ENCODE measurements around the gene KDM4B.

The KDM4B gene

GRCh38 chr19:5013761-5014160, 44.8 kb downstream of the KDM4B start:
- no peak for DNase-seq

GRCh38 chr19:5014941-5015340, 46.0 kb downstream of the KDM4B start:
- DNase-seq, result no peak

GRCh38 chr19:5016268-5016667, 47.4 kb downstream of the KDM4B start:
- no peak for DNase-seq

GRCh38 chr19:5016781-5017180, 47.9 kb downstream of the KDM4B start:
- no peak for DNase-seq

- DNase-seq, result no peak
Measured at GRCh38 chr19:5017235-5017634, 48.3 kb downstream of the KDM4B start.

GRCh38 chr19:5018224-5019015, 49.5 kb downstream of the KDM4B start:
- DNase-seq, result peak; percentile 66

GRCh38 chr19:5020368-5020767, 51.5 kb downstream of the KDM4B start:
- no peak for DNase-seq

GRCh38 chr19:5021046-5021445, 52.1 kb downstream of the KDM4B start:
- DNase-seq, result no peak

- DNase-seq, result no peak
Measured at GRCh38 chr19:5022066-5022860, 53.4 kb downstream of the KDM4B start.

- DNase-seq, result no peak
Measured at GRCh38 chr19:5023128-5023571, 54.2 kb downstream of the KDM4B start.

GRCh38 chr19:5024282-5024681, 55.4 kb downstream of the KDM4B start:
- DNase-seq, result no peak

- no peak for DNase-seq
Measured at GRCh38 chr19:5025027-5025426, 56.1 kb downstream of the KDM4B start.

- DNase-seq, result no peak
Measured at GRCh38 chr19:5026706-5027273, 57.9 kb downstream of the KDM4B start.

- DNase-seq, result no peak
Measured at GRCh38 chr19:5028229-5028886, 59.4 kb downstream of the KDM4B start.

- peak; percentile 63 for DNase-seq
Measured at GRCh38 chr19:5029596-5029995, 60.7 kb downstream of the KDM4B start.

GRCh38 chr19:5030136-5030820, 61.4 kb downstream of the KDM4B start:
- no peak for DNase-seq

- DNase-seq, result no peak
Measured at GRCh38 chr19:5030822-5031221, 61.9 kb downstream of the KDM4B start.

GRCh38 chr19:5031231-5032100, 62.6 kb downstream of the KDM4B start:
- peak; percentile 78 for DNase-seq

- DNase-seq, result no peak
Measured at GRCh38 chr19:5032101-5032967, 63.4 kb downstream of the KDM4B start.

- peak; percentile 38 for DNase-seq
Measured at GRCh38 chr19:5035105-5035761, 66.3 kb downstream of the KDM4B start.

All from fibroblast of skin of scalp (primary cell).